NCI-H82 treated with DMSO at 0.1 percent for 48 hours (cell line): ENCODE data around the gene SLC25A43.
"Not testable (repeated sequence)": the region's sequence is repeated elsewhere in the genome, so short reads cannot be mapped to it uniquely, and the experiment has no call there.

Source experiments
- DNase-seq: peaks from one replicate; lab custom pipeline; 2025; ENCODE audit not compliant: unreplicated experiment; lab: John Stamatoyannopoulos, UW

SLC25A43 gene

DNA sequence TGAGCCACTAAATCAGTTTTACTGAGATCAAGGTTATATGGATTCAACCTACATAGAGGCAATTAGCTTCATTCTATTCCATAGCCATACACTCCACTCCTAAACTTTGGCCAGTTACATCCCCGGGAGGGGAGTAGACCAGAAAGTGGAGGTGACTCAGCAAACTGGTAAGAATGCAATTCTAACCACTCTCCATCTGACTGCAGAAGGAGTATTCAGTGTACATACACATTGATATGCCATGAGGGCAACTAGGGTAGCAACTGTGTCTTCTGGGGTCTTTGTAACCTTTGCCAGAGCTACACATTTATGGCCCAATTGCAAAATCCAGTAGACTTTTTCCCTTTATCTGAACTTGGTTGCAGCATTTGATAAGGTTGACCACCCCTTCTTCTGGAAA, 7.6 kb downstream of the SLC25A43 start:
- DNase-seq, result no peak

DNA sequence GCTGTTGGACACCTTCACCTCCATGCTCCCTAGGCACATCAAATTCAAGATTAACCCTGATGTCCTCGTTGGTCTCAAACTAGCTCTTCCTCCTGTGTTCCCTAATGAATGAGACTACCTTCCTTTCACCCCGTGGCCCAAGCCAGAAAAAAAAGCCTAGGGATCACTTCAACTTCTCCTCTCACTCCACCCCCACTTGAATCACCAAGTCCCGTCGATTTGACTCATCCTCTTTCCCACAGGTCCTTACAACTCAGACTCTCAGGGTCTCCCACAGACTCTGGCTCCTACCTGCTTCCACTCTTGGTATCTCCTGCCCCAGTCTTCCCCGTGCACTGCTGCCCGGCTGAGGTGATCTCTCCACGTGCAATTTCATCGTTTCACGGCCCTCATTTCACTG, 8.5 kb downstream of the SLC25A43 start:
- no peak for DNase-seq

DNA sequence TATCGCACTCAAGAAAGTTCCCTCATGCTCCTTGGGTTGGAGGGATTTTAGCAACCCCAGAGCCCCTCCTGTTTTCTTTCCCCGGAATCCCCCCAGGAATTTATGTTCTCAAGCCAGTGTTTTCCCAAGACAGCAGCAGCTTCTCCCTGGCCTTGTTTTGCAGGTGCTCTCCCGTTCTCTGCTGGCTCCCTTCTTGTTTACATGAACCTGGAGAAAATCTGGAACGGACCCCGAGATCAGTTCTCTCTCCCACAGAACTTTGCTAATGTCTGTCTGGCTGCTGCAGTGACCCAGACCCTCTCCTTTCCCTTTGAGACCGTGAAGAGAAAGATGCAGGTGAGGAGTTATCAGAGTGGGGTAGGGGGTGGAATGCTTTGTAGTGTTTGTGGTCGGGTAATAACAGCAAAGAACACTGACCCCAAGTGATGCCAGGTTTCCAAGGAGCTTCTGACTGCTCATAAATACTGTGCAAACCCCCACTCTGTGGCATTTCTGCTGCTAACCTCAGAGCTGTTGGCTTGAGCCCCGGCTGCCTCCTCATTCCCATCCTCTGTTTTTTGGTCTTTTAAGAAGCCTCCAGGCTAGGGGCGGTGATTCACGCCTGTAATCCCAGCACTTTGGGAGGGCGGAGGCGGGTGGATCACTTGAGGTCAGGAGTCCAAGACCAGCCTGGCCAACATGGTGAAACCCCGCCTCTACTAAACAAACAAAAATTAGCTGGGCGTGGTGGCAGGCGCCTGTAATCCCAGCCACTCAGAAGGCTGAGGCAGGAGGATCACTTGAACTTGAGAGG, 11.1 kb downstream of the SLC25A43 start:
- peak; percentile 21 for DNase-seq

DNA sequence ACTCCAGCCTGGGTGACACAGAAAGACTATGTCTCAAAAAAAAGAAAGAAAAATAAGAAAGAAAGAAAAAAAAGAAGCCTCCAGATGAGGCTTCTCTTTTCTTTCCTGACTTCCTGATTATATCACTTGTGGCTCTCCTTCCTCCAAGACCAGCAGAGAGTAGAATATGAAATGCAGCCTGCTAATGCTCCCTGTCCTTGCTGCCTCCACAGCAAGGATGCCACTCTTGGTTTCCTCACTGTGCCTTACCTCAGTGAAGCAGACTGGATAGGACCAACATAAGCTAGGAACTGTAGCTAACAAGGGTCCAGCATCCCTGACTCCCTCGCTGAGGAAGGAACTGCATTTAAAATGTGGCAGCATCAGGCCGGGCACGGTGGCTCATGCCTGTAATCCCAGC, 11.7 kb downstream of the SLC25A43 start:
- no peak for DNase-seq

DNA sequence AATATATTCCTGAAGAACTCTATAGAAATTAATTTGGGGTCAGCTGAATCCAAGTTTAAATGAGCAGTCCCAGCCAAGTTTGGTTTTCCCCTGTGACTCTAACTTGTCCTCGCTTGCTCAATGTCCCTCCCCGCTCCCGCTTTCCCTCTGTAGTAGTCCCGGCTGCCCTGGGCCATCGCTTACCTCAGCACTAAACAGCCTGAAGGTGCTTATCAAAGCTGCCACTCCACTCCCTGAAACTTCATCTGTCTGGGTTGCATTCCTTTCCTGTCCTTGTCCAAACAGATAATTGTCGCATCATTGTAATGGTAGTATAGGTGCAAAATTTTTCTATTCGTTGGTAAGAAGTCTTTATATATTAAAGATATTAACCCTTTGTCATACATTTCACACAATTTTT, 12.8 kb downstream of the SLC25A43 start:
- no peak for DNase-seq

DNA sequence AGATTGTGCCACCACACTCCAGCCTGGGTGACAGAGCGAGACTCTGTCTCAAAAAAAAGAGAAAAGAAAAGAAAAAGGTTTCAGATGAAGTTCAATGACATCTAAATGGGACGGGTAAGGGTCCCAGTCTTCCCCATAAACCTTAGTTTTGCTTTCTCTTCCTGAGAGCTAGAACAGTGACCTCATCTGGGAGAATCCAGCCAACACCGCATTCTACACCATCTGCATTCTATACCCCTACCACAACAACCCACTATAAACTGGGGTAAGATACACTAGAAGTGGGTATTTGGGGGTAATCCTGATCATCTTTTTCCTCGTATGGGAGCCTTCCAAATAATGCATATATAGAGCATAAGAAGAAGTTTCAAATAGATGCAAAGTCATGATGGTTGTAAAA, 18.2 kb downstream of the SLC25A43 start:
- no peak for DNase-seq

DNA sequence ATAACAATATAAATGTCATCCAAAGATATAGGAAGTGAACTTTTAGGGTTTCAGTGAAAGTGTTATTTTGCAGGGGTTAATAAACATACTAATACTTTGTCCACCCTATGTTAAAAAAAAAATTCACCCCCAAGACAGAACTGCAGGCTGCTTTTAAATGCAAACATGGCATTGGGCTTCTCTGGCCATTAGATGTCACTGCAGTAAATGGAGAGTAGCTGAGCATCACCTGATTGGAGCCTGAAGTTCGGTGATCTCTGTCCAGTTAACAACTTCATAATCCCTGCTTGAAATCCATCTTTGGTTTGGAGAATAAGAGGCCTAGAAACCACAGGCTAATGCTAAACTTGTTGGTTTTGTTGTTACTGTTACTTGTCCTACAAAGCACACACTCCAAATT, 18.7 kb downstream of the SLC25A43 start:
- DNase-seq, result no peak

DNA sequence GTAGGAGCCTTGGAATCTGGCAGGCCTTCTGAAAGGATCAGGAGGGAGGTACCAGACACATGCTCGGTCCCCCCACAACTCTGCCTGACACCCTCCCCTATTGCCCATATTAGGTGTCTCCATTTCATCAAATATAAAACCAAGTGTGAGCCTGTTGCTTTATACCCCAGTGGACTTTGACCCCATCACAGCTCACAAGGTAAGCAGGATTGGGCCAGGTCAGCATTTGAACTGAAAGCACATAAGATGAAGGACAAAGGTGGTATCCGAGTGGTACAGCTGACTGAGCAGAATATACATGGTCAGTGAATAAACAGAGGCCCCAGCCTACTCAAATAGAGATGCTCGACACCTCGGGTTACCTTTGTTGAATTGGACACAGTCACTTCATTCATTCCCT, 20.0 kb downstream of the SLC25A43 start:
- DNase-seq, result no peak

DNA sequence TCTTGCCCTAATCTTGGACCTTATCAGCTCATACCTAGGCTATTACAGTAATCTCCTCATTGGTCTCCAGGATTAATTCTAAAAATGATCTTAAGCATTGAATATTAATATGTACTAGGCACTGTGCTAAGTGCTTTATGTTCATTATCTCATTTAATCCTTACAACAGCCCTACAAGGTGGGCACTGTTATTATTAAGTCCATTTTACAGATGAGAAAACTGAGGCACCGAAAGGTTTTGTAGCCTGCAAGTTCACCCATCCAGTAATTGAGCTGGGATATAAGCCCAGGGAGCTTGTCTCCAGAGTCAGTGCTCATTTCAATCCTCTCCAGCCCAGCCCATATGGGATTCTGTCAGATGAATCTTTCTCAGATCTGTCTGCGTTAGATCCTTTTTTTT, 20.8 kb downstream of the SLC25A43 start:
- no peak for DNase-seq

DNA sequence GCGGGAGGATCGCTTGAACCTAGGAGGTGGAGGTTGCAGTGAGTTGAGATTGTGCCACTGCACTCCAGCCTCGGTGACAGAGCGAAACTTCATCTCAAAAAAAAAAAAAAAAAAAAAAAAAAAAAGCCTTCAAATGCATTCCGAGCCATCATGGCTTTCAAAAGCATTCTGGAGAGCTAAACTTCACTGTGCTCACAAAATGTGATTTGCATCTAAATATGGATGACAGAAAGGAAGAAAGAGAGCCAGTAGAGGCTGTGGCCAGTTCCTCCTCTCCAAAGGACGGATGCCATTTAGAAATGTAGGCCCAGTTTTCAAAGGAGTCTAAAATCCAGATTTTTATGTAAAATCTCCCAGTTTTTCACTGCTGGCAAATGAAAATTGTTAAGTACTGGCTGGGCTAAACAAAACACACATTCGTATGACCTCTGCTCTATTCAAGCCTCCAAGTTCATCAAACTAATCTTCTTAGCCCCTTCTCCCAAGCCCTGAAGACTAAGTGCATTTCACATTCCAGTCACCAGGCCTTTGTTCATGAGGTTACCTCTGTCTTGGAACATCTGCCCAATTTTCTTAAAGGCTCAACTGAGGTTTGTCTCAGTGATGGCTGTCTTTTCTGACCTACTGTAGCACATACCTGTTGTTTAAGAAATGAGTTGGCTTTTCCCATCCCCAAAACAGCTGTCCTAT, 22.0 kb downstream of the SLC25A43 start:
- DNase-seq, result peak; percentile 44

DNA sequence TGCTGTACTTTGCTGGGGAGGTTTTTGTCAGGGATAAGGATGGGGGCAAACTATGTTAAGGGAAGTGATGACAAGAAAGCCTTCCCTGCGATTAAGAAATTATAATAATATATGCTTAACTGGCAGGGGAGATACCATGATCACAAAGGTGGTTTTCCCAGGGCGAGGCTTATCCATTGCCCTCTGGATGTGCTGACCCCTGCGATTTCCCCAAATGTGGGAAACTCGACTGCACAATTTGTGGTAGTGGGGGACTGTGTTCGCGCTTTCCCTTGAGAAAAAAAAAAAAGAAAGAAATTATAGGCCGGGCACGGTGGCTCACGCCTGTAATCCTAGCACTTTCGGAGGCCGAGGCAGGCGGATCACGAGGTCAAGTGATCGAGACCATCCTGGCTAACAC, 24.5 kb downstream of the SLC25A43 start:
- no peak for DNase-seq

DNA sequence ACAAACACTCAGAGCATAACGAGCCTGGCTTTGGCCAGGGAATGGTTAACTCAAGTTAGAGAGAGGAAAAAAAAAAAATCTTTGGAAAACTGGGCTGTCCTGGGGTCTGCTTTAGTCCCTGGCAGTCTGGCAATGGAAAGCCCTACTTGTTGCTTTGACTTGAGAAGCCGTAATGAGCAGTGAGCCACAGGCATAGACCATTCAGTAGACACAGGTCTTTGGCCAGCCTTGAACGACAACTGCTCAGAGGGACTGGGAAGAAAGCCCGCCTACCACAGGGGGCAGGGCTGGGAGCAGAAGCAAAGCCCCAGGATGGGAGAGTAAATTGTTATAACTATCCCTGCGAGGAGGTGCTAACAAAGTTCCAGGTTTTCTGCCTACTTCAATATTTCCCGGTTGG, 25.9 kb downstream of the SLC25A43 start:
- no peak for DNase-seq

DNA sequence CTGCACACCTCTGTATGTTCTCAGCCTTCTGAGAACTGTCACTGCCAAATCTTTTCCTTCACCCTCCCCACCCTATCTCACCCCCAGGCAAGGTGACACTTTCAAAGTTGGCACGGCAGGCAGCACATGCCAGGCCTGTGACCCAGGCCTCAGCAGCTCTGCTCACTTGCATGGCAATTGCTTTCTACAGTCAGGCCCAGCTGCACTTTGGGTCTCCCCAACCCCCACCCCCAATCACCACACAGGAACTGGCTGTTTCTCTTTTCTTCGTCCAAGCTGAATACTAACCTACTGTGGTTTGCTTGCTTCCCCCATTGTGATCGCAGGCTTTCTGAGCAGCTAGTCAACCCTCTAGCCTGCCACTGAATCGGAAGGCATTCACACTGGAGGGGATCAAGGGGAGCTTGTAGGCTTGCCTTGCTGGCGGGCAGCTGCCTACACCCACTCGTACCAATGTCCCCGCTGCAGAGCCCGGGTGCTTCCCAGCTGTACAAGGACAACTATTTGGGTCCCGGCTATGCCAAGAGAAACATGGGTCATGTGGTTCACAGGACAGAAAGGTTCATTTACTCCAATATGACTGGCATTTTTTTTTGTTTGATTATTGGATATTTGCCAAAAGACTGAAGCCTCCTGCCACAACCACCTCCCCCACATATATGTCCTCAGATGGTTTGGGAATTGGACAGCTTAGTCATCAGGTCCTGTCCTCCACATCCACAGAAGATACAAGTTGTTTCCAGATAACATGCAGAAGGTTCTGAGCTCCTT, 28.1 kb downstream of the SLC25A43 start:
- no peak for DNase-seq

DNA sequence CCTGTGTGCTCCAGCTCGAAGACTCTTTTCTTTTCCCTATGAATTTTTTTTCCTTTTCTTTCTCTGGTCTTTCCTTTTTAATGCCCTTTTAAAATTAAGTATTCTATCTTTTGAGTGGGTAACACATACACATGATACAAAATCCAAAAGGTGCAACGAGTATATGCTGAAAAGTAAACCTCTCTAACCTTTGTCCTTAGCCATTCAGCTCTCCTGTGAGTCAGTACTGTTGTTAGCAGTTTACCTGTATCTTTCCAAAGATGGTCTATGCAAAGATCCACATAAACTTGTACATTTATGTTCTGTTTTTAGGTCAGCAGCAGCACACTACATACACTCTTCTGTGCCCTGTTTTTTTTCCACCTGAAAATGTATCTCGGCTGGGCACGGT, 28.7 kb downstream of the SLC25A43 start:
- no peak for DNase-seq

DNA sequence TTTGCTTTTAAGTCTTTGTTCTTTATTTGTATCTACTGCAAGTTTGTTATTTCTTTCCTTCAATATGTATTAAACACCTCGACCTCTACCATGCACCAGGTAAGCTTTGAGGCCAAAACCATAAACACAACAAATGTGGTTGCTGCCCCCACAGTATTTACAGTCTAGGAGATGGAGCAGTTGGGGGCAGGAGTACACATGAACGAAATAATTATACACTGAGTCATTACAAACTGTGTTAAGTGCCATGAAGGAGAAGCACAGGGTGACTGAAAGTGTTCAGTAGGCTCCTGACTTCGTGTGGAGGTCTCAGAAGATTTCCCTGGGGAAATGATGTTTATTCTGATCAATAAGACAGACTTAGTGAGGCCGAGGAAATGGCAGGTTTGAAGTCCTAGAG, 30.3 kb downstream of the SLC25A43 start:
- DNase-seq, result no peak

DNA sequence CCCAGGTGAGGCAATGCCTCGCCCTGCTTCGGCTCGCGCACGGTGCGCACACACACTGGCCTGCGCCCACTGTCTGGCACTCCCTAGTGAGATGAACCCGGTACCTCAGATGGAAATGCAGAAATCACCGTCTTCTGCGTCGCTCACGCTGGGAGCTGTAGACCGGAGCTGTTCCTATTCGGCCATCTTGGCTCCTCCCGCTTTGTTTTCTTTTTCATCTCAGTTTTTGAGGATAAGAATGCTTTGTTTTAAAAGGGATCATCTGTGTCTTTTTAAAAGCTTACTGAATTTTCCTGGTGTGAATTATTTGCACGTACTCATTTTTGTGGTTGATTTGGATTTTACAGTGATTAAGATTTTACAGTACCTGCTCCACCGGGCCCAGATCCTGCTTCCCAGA, 42.2 kb downstream of the SLC25A43 start:
- DNase-seq, result not testable (repeated sequence)

DNA sequence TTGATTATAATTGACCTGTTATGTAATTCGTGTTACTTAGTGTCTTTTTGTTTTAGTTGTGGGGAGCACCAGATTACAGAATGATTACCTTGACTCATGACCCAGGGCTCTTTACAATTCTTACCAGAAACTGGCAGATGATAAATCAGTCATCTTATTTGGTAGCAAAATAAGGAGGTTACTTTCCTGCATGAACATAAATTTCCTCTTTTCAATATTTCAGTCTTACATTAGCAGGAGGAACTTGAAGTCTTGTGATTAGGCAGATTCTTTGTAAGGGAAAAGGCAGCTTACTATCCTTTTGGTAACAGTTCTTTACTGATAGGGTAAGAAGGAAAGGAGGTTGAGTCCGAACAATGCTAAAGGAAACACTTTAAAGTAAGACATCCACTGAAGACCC, 43.1 kb downstream of the SLC25A43 start:
- DNase-seq, result no peak

DNA sequence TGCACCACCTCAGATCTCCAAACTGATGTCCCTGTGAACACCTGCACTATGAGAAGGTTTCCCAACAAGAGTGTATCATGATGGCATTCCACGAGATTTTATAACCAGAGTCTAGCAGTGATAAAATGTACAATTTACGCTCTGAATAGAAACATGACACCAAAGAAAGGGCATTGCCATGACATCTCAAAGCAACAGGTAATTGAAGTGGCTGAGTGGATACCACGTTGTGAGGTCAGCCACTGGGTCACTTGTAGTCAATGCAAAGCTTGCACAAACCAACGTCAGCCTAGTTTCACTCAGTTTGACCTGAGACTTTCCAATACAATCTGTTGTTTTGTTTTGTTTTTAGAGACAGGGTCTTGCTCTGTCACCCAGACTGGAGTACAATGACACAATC, 54.1 kb downstream of the SLC25A43 start:
- no peak for DNase-seq

DNA sequence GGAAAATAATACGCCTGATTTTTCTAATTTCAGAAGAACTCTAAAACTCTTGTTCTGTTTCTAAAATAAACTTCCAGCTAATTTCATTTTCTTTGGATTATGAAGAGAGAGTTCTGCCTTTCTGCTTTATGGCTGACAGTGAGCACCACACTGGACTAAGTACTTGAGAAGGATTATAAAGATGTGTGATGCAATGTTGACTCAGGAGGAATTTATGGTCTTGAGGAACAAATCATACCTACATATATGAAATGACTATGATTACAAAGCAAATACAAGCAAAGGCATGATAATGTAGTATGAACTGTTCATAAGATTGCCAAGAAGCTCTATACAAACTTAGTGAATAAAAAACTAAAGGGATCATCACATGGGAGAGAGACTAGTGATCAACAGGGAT, 56.1 kb downstream of the SLC25A43 start:
- DNase-seq, result no peak

DNA sequence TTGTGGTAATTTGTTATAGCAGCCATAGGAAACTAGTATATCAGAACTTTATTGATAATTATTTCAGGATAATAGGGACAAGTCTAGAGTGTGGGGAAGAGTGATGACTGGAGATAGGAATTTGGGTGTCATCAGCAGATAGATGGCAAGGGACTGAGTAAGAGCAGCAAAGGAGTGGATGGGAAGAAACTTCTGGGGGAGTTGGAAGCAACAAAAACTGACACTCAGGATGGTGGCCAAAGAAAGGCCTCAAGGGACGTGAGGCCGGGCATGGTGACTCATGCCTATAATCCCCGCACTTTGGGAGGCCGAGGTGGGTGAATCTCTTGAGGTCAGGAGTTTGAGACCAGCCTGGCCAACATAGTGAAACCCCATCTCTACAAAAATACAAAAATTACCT, 60.0 kb downstream of the SLC25A43 start:
- no peak for DNase-seq

DNA sequence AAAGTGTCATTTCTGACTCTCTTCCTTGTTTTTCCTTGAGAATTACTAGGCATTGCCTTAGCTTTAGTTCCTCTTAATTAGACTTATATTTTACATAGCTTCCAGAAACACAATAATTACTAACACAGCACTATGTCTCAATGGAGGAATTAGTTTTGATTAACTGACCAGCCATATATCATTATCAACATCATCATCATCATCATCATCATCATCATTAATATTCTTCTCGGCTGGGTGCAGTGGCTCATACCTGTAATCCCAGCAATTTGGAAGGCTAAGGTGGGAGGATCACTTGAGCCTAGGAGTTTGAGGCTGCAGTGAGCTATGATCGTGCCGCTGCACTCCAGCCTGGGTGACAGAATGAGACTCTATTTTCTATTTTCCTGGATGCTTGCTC, 66.4 kb downstream of the SLC25A43 start:
- no peak for DNase-seq

DNA sequence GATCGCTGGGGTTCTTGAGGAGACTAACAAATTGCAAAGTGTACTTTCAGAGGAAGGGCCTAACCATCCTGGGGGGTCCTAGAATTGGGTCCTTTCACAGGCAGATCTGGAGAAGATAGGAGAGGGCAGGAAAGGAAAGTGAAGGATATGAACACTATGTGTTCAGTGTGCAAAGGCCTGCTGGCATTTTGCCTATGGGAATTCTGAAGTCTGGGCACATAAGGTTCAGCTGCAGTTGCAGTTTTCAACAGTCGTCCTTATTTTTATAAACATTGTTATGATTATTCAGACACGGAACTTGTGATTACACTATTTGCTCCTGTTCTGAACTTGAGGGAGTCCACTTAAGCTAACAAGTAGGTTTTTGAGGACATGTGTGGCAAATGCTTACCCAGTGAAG, 67.8 kb downstream of the SLC25A43 start:
- DNase-seq, result no peak
